NCI-H226 (cell line): ENCODE results near the gene TGFB2.
A peak's percentile ranks its signal among the peaks of the same experiment; 100 is the strongest.

Experiments
- DNase-seq: peaks from one replicate; pipeline ENCODE4 v3.0.0-alpha.2; 2015

TGFB2 gene

DNA sequence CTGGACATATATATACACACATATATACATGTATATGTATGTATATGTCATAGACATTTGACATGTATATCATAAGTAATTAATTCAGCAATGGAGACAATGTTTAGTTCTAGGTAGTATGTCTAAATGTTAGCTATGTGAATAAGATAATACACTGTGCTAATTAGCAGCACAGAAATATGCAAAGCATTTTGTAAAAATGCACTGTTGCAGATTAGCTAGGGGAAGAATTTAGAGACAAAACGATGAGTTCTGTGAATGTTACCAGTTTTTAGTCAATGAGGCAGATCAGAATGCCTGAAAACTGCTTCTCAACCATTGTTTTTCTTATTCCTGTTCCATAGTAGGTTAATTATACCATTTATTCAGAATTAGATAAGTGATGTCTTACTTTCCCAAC is 86.3 kb downstream of the TGFB2 start:
- no peak for DNase-seq

DNA sequence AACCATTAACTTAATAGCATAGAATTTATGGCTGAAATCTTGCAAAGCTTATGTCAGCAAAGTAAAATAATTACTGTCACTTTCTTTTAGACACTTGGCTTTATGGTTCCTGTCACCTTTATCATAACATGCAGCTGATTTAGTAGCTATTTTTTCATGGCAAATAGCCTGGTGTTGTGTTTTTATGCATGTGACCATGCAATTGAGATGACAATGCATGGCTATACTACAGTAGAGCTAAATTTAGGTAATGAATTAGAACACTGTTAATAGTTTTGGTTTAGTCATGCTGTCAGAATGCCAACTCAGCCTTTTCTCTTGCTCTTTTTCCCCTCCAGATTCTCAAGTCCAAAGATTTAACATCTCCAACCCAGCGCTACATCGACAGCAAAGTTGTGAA is 88.6 kb downstream of the TGFB2 start:
- no peak for DNase-seq

DNA sequence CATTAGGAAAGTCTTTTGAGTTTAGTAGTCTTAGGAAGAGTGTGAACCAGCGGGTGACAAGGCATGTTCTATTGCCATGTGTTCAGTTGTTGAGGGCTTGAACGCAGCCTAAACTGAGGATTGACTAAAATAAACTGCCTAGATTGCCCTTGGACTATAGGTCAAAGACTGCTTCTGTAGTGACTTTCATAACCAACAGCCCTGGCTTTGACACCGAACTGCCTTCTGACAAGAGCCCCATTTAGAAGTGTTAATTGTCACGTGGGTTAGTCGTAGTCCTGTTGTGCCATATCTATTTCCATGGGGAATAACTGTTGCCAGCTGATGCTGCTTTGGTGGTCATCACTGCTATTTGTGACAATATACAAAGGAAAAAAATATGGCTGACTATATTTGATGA is 90.4 kb downstream of the TGFB2 start:
- no peak for DNase-seq

DNA sequence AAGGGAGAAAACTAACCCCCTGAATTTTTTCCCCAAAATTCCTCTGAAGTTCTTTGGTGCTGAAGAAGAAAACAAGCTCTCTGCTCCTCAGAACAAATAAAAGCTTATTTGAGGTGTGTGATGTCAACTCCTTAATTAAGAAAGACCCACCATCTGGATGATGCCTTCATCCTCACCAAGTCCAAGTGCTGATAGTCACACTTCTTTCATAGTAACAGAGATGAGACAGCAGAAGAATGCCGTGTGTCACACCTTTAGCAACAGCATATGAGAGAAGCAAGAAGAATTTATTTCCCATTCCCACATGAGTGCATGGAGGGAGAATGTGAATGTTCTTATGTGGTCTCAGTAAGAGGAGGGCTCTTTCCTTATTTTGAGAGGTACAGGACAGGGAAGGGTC is 91.2 kb downstream of the TGFB2 start:
- DNase-seq, result no peak

DNA sequence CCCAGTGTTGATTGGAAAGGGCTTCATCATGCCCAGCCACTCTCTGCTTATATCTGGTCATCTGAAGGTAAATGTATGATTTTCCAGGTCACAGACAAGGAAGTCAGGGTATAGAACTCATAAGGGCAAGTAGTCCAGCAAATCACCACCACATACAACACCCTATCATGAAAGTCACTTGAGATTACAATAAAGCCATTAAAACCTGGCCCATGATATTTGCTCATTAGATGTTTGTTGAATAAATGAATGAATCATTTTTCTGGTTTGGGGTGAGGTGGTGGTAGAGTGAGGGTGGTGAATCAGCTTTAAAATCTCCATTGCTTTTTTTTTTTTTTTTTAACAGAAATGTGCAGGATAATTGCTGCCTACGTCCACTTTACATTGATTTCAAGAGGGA is 91.9 kb downstream of the TGFB2 start:
- no peak for DNase-seq

DNA sequence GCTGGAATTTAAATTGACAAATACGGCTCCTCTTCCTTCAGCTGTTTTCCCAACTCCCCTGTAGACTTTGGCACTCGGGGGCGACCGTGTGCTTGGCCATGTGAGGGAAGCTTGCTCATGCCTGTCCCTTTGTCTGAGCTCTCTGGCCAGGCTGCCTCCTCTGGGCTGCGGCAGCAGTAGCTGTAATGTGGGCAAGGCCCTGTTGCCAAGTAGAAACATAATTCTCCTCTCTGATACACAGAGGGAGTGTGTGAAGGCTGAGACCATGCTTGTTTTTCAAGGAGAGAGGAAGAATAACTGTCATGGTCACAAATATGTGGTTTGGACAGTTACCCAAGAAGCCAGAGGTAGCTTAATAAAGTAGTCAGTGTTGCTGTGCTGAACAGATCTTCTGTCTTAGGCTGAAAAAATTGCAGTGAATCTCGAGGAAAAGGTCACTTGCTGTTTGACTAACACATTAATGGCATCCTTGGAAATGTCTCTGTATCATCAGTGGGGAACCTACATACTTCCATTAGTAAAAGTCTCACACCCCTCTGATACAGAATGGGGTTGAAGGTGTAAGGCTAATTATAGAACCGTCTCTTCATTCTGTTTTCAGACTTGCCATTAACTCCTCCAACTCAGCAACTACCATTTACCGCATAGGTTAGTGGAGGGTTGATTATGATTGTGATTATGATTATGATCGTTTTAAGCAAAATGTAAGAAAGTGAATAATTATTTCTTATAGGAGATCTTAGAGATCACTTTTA is 94.6 kb downstream of the TGFB2 start:
- no peak for DNase-seq

DNA sequence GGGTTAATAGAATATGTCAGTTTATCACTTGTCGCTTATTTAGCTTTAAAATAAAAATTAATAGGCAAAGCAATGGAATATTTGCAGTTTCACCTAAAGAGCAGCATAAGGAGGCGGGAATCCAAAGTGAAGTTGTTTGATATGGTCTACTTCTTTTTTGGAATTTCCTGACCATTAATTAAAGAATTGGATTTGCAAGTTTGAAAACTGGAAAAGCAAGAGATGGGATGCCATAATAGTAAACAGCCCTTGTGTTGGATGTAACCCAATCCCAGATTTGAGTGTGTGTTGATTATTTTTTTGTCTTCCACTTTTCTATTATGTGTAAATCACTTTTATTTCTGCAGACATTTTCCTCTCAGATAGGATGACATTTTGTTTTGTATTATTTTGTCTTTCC is 98.1 kb downstream of the TGFB2 start:
- DNase-seq, result no peak

DNA sequence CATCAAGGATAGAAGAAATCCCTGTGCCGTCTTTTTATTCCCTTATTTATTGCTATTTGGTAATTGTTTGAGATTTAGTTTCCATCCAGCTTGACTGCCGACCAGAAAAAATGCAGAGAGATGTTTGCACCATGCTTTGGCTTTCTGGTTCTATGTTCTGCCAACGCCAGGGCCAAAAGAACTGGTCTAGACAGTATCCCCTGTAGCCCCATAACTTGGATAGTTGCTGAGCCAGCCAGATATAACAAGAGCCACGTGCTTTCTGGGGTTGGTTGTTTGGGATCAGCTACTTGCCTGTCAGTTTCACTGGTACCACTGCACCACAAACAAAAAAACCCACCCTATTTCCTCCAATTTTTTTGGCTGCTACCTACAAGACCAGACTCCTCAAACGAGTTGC is 99.0 kb downstream of the TGFB2 start:
- DNase-seq, result no peak

DNA sequence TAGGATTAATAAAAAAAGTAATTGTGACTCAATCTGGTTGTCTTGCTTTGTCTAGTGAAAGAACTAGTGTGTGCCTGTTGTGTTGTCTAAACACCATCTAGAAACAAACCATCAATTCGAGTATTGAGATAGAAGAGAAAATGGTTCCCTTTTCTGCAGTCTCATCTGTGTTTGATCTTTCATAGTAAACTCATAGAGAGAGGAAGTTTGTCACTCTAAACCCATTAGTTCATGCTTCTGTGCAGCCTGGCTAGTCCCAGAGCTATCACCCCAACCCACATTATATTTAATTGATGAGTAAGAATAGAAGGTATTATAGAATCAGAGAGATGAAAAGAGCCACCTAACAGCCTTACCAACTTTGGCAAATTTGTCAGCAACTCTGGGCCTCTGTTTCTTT is 99.5 kb downstream of the TGFB2 start:
- no peak for DNase-seq

DNA sequence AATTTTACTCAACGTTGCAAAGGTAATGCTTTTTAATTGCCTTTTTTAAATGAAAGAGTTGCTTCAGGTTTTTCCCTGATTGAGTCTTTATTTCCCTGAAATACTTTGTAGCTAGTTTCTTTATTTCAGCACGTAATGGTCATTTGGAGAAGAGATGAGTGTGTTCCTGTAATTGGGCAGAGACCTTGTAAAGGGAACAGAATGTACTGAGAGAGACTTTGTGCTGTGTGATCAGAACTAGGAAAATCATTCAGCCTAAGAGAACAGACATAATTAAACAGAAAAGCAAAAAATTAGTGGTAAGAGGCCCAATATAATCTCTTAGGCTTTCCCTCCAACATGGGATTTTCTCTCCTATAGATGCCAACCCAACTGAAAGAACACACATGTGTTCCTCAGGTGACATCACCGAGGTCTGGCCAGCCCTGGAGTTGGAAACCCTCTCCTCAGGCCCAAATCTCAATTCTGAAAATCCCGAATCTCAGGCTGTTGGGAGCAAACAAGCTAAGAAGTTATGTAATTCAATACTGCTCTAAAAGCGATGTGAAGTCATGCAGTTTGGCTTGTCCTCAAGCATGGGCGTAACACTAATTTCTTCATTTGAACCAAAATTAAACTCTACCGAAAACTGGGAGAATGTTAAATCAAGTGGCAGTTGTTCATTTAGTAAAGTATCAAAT is 102.0 kb downstream of the TGFB2 start:
- no peak for DNase-seq

DNA sequence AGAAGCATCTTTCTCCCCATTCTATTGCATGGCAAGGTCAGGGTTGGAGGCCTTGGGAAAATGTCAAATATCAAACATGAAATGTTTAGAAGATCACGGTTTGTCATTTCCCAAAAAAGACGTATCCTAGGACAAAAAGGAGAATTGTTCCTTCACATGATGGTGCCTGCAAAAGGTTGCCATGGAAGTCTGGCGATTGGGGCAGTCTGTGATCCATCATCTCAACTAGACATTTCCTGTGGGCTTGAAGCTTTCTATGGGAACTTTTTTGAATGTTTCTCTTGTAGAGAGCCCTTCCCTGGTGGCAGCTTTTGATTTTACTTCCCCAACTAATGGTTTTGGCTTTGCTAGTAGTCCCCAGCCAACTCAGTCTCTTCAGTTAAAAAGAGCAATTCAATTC is 106.3 kb downstream of the TGFB2 start:
- no peak for DNase-seq

DNA sequence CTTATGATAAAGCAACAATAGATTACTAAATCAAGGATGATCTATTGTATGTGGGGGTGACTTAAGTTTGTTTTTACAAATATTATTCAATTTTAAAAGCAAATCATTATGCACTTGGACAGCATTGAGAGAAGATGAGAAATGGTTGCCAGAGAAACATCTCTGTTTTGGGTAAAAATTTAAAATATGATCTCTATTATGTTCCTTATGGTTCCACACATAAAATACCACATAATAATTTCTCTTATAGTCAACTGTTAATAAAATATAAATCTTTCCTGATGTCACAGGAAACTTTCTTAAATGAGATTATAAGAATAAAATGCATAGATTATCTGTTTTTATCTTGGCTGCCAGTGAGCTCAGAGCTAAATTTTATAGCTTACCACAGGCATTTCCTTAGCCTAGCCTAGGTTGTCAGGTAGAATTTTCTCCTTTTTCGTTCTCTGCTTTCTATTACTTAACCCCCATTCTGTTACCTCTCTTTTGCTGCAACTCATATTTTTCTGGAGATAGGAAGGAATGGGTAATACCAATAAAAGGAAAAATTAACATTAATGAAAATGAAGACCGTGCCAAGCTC is 109.7 kb downstream of the TGFB2 start:
- DNase-seq, result peak; percentile 2

DNA sequence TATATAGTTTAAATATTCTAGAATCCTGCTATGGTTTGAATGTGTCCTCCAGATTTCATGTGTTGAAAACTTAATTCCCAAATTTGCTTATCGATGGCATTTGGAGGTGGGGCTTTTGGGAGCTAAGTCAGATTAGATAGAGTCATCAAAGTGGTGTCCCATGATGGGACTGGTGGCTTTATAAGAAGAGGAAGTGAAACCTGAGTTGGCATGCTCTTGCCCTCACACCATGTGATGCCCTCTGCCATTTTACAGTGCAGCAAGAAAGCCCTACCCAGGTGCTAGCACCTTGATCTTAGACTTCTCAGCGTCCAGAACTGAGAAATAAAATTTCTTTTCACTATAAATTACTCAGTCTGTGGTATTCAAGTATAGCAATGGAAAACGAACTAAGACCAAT is 111.3 kb downstream of the TGFB2 start:
- no peak for DNase-seq

DNA sequence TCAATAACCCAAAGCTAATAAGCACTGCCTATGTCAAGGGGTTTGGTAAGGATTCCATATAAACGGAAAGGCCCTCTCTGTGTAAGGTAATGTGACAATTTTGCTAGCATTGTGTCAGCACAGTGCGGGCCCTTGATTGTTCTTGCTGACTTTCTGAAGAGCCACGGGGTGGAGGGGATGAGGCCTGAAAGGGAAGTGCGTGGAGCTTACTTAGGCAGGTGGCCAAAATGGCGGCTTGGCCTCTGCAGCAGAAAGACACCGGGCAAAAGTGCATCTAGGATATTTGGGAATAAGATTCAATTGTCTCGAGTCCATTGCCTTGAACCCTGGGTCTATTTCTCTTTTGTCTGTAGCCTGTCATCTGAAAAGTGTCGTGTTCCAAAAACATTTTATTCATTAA is 114.3 kb downstream of the TGFB2 start:
- DNase-seq, result no peak

DNA sequence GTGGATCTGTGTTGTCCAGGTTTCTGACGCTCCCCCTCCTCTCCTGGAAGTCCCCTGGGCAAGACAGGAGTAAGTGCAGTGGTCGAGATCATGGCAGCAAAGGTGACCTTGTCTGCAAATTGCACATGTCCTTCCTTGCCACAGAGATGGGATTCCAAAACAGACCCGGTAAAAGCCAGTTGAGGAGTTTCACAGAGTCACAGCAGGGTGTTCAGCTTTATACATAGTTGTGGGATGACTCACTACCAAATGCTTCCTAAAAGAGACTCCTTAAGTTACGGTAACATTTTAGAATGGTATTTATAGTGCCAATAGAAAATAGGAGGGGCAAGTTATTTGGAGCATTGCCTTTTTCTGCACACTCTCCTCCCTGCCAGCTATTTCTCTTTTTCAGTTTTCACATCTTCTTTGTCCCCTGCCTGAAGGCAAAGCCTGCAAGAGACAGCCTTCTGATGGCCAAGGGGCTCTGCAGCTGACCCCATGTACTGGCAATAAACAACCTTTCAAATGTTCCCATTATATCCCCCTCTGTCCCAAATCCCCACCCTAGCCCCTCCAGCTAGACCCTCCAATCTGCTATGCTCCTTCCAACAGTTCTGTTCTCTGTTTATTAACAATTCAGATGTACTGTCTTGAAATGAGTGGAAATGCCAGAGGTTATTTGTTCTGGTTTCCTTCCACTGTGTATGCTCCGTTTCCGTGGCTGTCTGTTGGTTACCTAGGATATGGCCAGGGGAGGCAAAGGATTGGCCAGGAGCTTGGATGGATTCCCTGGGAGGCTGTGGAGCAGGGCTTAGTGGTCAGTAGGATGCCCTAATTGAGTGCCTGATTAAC is 115.0 kb downstream of the TGFB2 start:
- peak; percentile 72 for DNase-seq

DNA sequence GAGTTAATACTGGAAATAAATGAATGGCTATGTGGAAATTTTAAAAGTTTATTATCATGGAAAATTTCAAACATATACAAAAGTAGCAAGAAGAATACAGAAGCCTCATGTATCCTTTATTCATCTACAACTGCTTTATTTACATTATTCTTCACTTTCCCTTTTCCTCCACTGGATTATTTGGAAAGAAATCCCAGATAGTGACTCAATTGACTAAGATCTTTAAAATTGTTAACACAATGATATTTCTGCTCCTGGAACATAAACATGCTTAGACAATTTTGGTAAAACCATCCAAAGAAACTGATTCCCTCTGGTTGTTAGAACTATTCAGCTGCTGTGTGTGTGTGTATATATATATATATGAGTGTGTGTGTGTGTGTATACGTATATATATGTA is 116.2 kb downstream of the TGFB2 start:
- no peak for DNase-seq

DNA sequence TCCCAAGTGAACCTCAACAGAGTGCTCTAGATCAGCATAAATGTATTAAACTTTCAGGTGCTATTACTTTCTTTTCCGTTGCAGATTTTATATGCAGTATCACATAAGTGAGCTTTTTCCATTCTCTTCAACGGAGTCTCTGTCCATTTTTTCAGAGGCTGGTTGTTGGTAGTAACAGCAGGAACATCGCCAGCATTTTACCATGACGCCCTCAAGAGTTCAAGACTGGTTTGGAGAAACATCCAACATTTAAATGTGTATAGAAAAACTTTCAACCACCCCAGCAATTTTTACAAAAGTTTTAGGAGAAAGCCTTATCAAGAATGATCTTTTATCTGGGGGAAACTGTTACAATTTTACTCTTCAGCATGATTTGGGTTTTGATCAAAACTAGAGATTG is 117.0 kb downstream of the TGFB2 start:
- no peak for DNase-seq

DNA sequence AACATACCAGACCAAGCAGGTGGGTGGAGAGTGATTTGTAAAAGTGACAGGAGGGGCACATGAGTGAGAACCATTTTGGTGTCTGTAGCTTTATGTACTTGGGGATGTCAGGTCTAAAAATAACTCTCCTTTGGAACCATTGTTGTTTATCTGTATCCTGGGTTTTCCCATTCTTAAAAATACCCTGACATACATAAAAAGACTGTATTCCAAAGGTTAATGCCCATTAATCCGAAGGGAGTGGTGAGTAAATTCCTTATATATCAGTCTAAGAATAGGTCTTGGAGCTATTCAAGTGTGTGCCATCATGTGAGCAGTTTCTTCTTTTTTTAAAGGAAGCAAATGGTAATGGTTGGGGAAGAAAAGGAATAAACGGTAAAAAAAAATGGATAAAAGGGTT is 117.5 kb downstream of the TGFB2 start:
- DNase-seq, result no peak

DNA sequence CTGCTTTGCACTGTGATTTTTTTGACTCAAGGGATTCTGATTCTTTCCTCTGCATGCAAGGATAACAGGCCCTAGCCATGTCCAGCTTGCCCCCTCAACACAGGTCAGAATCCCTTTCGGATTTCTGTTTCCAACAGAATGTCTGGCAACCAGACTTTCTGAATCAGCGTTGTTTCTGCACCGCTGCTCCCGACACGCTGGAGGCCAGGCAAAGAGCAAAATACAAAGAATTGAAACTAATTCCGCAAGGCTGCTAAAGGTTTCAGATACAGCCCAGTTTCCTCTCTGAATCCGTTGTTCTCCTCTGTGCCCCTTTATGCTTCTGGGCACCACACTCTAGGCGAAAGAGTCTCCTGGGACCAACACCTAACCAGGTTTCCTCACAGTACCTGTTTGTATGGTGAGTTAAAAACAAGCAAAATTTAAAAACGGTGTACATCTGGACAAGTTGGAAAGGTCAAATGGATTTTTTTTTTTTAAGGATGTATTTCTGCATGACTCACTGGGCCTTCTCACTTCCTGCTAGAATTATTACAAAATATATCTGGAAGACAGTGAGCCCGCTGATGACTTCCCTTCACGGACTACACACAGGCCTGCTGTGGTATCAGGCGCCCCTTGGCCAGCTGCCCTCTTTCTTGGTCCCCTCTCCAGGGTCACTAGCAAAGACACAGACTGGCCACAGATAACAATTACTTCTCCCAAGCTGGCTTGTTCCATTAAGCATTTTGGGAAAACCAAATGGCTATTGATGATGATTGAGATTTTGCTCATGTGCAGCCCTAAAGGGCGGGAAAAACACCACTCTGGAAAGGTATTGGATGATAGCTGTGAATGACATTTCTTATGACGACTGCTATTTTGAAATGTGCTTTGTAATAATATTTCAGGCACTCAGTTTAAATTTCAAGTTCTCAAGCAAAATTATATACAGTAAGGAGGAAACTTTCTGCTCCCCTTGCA is 118.3 kb downstream of the TGFB2 start:
- DNase-seq, result peak; percentile 50

DNA sequence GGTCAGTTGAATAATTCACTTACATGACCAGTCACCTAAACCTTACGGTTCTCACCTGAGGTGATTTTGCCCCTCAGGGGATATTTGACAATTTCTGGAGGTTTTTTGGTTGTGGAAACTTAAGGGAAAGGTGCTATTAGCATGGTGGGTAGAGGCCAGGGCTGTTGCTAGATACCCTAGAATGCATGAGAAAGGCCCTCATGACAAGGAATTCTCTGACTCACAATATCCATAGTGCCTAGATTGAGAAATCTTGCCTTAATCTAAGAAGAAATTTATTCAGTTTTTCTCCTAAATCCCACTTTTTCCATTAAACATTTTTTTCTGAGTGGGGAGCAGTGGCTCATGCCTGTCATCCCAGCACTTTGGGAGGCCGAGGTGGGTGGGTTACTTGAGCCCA is 119.7 kb downstream of the TGFB2 start:
- no peak for DNase-seq

DNA sequence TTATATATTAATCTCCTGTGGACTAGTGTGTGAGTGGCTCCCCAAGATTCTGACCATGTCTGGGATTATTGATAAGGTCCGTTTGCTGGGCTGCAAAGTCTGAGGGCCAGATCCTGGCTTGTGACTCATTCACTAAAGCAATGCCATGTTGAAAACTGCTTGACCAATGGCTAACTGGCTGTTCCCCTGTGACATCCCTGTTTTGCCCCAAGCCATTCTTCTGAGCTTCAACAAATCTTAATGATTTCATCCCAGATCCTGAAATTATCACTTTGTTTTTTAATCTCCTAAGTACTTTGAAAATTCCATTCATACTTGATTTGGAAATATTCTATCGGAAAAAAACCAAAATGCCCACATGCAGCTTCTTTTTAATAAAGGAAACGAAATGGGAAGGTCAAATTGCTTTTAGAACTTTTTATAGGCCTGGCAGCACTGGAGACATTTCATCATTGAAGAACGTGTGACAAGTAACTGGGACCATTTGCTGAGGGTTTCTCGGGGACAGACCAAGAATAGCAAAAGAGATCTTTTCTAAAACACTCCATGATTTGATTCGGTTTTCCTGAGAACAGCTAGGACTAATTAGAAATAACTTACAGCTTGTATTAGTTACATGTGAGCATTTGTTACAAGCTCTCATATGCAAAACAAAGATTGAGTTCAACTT is 121.3 kb downstream of the TGFB2 start:
- no peak for DNase-seq
